ENCODE results near the gene ARHGEF4.

Gene ARHGEF4

GRCh38 chr2:131041402-131042147 is 204.9 kb downstream of the ARHGEF4 start:
- no peak for DNase-seq

GRCh38 chr2:131042148-131042775 is 205.5 kb downstream of the ARHGEF4 start:
- DNase-seq: no peak

GRCh38 chr2:131043199-131044074 is 206.7 kb downstream of the ARHGEF4 start:
- no peak for DNase-seq

GRCh38 chr2:131044075-131044756 is 207.5 kb downstream of the ARHGEF4 start:
- DNase-seq: no peak

GRCh38 chr2:131044757-131045150 is 208.0 kb downstream of the ARHGEF4 start:
- no peak for DNase-seq

- no peak for DNase-seq
These were observed 208.7 kb downstream of the ARHGEF4 start for GRCh38 chr2:131045286-131046027.

- no peak for DNase-seq
These were observed 209.6 kb downstream of the ARHGEF4 start for GRCh38 chr2:131046028-131046917.

- no peak for DNase-seq
These were observed 210.4 kb downstream of the ARHGEF4 start for GRCh38 chr2:131046918-131047652.

GRCh38 chr2:131047920-131048560 is 211.3 kb downstream of the ARHGEF4 start:
- no peak for DNase-seq

- no peak for DNase-seq
These were observed 211.9 kb downstream of the ARHGEF4 start for GRCh38 chr2:131048641-131049040.

GRCh38 chr2:131049150-131049718 is 212.5 kb downstream of the ARHGEF4 start:
- no peak for DNase-seq

GRCh38 chr2:131050896-131051295 is 214.2 kb downstream of the ARHGEF4 start:
- no peak for DNase-seq

GRCh38 chr2:131052741-131053263 is 216.1 kb downstream of the ARHGEF4 start:
- DNase-seq: no peak

- no peak for DNase-seq
These were observed 217.8 kb downstream of the ARHGEF4 start for GRCh38 chr2:131054488-131054887.

GRCh38 chr2:131055169-131056065 is 218.7 kb downstream of the ARHGEF4 start:
- no peak for DNase-seq

GRCh38 chr2:131056204-131056931 is 219.7 kb downstream of the ARHGEF4 start:
- DNase-seq: no peak

GRCh38 chr2:131056932-131057287 is 220.2 kb downstream of the ARHGEF4 start:
- DNase-seq: no peak

Measured in activated CD4-positive, alpha-beta T cell treated with anti-CD3 and anti-CD28 coated beads, Interleukin-2, amount 50 U/mL, for 48 hours (primary cell).